ENCODE results near the gene MORN5.

MORN5 gene

GRCh38 chr9:122143876-122144405 lies 15.8 kb upstream of the MORN5 start:
- no peak for DNase-seq (ENCODE audit: low read depth)

GRCh38 chr9:122144836-122145591 lies 14.7 kb upstream of the MORN5 start:
- no peak for DNase-seq (ENCODE audit: low read depth)

GRCh38 chr9:122145592-122145863 lies 14.2 kb upstream of the MORN5 start:
- DNase-seq (ENCODE audit: low read depth): no peak

- DNase-seq (ENCODE audit: low read depth): no peak
These were observed 8.4 kb upstream of the MORN5 start for GRCh38 chr9:122151267-122151828.

- no peak for DNase-seq (ENCODE audit: low read depth)
These were observed 3.9 kb upstream of the MORN5 start for GRCh38 chr9:122155796-122156195.

- no peak for DNase-seq (ENCODE audit: low read depth)
These were observed 1.5 kb upstream of the MORN5 start for GRCh38 chr9:122158202-122158601.

GRCh38 chr9:122159925-122160246 lies 178 bp downstream of the MORN5 start:
- no peak for DNase-seq (ENCODE audit: low read depth)

GRCh38 chr9:122162415-122162814 lies 2.7 kb downstream of the MORN5 start:
- DNase-seq (ENCODE audit: low read depth): no peak

GRCh38 chr9:122164286-122164685 lies 4.6 kb downstream of the MORN5 start:
- no peak for DNase-seq (ENCODE audit: low read depth)

GRCh38 chr9:122168356-122168755 lies 8.6 kb downstream of the MORN5 start:
- no peak for DNase-seq (ENCODE audit: low read depth)

- DNase-seq (ENCODE audit: low read depth): no peak
These were observed 12.4 kb downstream of the MORN5 start for GRCh38 chr9:122172131-122172530.

GRCh38 chr9:122173670-122174069 lies 14.0 kb downstream of the MORN5 start:
- DNase-seq (ENCODE audit: low read depth): no peak

GRCh38 chr9:122176916-122177315 lies 17.2 kb downstream of the MORN5 start:
- no peak for DNase-seq (ENCODE audit: low read depth)

- DNase-seq (ENCODE audit: low read depth): no peak
These were observed 19.5 kb downstream of the MORN5 start for GRCh38 chr9:122179054-122179689.

- no peak for DNase-seq (ENCODE audit: low read depth)
These were observed 20.0 kb downstream of the MORN5 start for GRCh38 chr9:122179690-122180074.

GRCh38 chr9:122180633-122181032 lies 20.9 kb downstream of the MORN5 start:
- DNase-seq (ENCODE audit: low read depth): no peak

- DNase-seq (ENCODE audit: low read depth): no peak
These were observed 23.8 kb downstream of the MORN5 start for GRCh38 chr9:122183501-122183900.

- no peak for DNase-seq (ENCODE audit: low read depth)
These were observed 24.8 kb downstream of the MORN5 start for GRCh38 chr9:122184551-122184950.

GRCh38 chr9:122186301-122186700 lies 26.6 kb downstream of the MORN5 start:
- no peak for DNase-seq (ENCODE audit: low read depth)

- no peak for DNase-seq (ENCODE audit: low read depth)
These were observed 27.2 kb downstream of the MORN5 start for GRCh38 chr9:122186777-122187470.

GRCh38 chr9:122188369-122188768 lies 28.7 kb downstream of the MORN5 start:
- no peak for DNase-seq (ENCODE audit: low read depth)

- DNase-seq (ENCODE audit: low read depth): no peak
These were observed 31.1 kb downstream of the MORN5 start for GRCh38 chr9:122190597-122191381.
